ENCODE results near the gene CCL2. TPM values are rescaled to one million over a fixed set of nuclear protein-coding genes. Genes with fewer than 3 reads are reported as not detected.

CCL2 gene
- total and polyA plus RNA-seq, 2 of the 8 experiments (the other 6 are each of a cell fraction or from before 2014, with no cell fraction given): 3.0 to 3.7 TPM

DNA sequence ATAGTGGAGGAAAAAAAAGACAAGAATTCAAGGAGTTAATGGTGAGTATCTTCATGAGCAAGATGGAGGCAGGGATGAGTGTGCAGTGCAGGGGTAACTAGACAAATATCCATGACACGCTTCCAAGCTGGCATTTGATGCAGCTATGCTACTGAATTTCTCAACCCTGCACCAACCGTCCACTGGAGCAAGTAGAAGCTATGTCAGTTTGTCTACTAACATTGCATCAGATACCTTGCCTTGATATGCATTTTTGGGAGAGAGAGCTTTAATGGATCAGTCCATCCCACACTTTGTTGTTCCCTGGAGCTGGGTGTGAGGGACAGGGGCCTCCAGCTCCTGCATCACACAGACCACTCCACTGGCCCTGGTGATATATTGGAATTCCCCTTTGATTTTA lies 46.9 kb downstream of the CCL2 start (continued):
- TF ChIP-seq, protein P1, sequence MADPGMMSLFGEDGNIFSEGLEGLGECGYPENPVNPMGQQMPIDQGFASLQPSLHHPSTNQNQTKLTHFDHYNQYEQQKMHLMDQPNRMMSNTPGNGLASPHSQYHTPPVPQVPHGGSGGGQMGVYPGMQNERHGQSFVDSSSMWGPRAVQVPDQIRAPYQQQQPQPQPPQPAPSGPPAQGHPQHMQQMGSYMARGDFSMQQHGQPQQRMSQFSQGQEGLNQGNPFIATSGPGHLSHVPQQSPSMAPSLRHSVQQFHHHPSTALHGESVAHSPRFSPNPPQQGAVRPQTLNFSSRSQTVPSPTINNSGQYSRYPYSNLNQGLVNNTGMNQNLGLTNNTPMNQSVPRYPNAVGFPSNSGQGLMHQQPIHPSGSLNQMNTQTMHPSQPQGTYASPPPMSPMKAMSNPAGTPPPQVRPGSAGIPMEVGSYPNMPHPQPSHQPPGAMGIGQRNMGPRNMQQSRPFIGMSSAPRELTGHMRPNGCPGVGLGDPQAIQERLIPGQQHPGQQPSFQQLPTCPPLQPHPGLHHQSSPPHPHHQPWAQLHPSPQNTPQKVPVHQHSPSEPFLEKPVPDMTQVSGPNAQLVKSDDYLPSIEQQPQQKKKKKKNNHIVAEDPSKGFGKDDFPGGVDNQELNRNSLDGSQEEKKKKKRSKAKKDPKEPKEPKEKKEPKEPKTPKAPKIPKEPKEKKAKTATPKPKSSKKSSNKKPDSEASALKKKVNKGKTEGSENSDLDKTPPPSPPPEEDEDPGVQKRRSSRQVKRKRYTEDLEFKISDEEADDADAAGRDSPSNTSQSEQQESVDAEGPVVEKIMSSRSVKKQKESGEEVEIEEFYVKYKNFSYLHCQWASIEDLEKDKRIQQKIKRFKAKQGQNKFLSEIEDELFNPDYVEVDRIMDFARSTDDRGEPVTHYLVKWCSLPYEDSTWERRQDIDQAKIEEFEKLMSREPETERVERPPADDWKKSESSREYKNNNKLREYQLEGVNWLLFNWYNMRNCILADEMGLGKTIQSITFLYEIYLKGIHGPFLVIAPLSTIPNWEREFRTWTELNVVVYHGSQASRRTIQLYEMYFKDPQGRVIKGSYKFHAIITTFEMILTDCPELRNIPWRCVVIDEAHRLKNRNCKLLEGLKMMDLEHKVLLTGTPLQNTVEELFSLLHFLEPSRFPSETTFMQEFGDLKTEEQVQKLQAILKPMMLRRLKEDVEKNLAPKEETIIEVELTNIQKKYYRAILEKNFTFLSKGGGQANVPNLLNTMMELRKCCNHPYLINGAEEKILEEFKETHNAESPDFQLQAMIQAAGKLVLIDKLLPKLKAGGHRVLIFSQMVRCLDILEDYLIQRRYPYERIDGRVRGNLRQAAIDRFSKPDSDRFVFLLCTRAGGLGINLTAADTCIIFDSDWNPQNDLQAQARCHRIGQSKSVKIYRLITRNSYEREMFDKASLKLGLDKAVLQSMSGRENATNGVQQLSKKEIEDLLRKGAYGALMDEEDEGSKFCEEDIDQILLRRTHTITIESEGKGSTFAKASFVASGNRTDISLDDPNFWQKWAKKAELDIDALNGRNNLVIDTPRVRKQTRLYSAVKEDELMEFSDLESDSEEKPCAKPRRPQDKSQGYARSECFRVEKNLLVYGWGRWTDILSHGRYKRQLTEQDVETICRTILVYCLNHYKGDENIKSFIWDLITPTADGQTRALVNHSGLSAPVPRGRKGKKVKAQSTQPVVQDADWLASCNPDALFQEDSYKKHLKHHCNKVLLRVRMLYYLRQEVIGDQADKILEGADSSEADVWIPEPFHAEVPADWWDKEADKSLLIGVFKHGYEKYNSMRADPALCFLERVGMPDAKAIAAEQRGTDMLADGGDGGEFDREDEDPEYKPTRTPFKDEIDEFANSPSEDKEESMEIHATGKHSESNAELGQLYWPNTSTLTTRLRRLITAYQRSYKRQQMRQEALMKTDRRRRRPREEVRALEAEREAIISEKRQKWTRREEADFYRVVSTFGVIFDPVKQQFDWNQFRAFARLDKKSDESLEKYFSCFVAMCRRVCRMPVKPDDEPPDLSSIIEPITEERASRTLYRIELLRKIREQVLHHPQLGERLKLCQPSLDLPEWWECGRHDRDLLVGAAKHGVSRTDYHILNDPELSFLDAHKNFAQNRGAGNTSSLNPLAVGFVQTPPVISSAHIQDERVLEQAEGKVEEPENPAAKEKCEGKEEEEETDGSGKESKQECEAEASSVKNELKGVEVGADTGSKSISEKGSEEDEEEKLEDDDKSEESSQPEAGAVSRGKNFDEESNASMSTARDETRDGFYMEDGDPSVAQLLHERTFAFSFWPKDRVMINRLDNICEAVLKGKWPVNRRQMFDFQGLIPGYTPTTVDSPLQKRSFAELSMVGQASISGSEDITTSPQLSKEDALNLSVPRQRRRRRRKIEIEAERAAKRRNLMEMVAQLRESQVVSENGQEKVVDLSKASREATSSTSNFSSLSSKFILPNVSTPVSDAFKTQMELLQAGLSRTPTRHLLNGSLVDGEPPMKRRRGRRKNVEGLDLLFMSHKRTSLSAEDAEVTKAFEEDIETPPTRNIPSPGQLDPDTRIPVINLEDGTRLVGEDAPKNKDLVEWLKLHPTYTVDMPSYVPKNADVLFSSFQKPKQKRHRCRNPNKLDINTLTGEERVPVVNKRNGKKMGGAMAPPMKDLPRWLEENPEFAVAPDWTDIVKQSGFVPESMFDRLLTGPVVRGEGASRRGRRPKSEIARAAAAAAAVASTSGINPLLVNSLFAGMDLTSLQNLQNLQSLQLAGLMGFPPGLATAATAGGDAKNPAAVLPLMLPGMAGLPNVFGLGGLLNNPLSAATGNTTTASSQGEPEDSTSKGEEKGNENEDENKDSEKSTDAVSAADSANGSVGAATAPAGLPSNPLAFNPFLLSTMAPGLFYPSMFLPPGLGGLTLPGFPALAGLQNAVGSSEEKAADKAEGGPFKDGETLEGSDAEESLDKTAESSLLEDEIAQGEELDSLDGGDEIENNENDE (IDR thresholded peaks at IDR 0.05; ENCODE audit: insufficient replicate concordance, low read length): no peak
